Lower leg skin (tissue), 3 donors: ENCODE data around the gene ARL10.

ENCODE experiments used
- POLR2A ChIP-seq, 2 donors: fragments of 450-650 bp; IDR thresholded peaks; one replicate each; pipeline ENCODE4 v1.6.1; 2016 to 2017; ENCODE audit warnings: antibody characterized with exemption in 2 of 2, mild to moderate bottlenecking in 1 of 2, moderate library complexity in 1 of 2
- TF ChIP-seq, protein P1 (sequence below), 3 donors: fragments of 450-650 bp; IDR thresholded peaks; one replicate each; pipeline ENCODE4 v1.5.1; 2016; ENCODE audit warnings: antibody characterized with exemption in 3 of 3, mild to moderate bottlenecking in 3 of 3, moderate library complexity in 2 of 3

DNA sequence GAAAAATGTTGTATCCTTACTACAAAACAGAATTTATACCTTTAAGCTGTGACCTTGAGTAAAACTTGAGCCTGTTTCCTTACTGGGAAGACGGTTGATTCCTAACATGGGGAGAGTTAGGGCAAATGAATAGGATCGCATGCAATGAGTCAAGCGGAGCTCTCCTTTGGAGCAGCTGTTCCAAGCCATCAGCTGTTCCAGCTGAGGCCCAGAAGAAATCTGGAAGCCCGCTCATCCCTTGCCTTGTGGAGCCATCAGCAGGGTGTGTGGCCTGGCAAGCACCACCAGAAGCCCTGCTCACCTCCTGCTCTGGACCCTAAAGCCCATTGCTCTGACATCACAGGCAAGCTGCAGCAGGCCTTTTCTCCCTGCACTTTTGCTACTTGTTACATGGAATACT is 11.8 kb upstream of the ARL10 start:
- TF ChIP-seq, protein P1, sequence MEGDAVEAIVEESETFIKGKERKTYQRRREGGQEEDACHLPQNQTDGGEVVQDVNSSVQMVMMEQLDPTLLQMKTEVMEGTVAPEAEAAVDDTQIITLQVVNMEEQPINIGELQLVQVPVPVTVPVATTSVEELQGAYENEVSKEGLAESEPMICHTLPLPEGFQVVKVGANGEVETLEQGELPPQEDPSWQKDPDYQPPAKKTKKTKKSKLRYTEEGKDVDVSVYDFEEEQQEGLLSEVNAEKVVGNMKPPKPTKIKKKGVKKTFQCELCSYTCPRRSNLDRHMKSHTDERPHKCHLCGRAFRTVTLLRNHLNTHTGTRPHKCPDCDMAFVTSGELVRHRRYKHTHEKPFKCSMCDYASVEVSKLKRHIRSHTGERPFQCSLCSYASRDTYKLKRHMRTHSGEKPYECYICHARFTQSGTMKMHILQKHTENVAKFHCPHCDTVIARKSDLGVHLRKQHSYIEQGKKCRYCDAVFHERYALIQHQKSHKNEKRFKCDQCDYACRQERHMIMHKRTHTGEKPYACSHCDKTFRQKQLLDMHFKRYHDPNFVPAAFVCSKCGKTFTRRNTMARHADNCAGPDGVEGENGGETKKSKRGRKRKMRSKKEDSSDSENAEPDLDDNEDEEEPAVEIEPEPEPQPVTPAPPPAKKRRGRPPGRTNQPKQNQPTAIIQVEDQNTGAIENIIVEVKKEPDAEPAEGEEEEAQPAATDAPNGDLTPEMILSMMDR (IDR thresholded peaks at IDR 0.05) = no peak
- no peak for TF ChIP-seq POLR2A (IDR thresholded peaks at IDR 0.05)
